ENCODE data around the gene SLC22A13.

GRCh38 chr3:38308456-38308855, 42.8 kb downstream of the SLC22A13 start:
- no peak for TF ChIP-seq CTCF (IDR thresholded peaks at IDR 0.05; ENCODE audit: low read depth, low read length)
- no peak for TF ChIP-seq EZH2phosphoT487 (IDR thresholded peaks at IDR 0.05; ENCODE audit: low read depth)

All from OCI-LY3 (cell line).